PFSK-1 (cell line): ENCODE data around the gene NEK10.

Source experiments
- POLR2AphosphoS5 ChIP-seq: IDR thresholded peaks from 2 replicates; pipeline ENCODE4 v1.6.1; 2012; ENCODE audit warnings: low read depth, mild to moderate bottlenecking, control low read depth, low read length, moderate library complexity
- SIN3A ChIP-seq: IDR thresholded peaks from 2 replicates; pipeline ENCODE4 v1.6.1; 2012; ENCODE audit warnings: mild to moderate bottlenecking, low read length, moderate library complexity, borderline replicate concordance; ENCODE audit not compliant: insufficient read depth
- TAF1 ChIP-seq: IDR thresholded peaks from 2 replicates; pipeline ENCODE4 v1.6.1; 2012; ENCODE audit warnings: low read length, control low read depth, borderline replicate concordance; ENCODE audit not compliant: insufficient read depth

DNA sequence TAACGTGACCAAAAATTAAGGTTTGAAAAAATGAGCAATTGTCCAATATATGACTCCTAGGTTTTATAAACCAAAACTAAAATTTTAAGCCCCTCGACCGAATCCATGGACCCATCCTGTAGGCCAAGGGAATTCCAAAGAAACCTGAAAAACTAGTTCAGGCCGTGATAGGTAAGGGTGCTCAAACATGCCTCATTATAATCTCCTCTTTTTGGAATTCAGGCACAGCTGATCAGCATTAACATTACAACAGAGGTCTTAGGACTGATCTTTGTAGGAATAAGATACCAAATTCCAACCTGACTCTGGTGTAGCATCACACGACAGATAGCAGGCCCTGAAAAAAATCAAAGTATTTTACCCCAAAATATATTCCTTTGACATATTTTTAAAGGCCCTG lies 155.7 kb downstream of the NEK10 start:
- no peak for TF ChIP-seq POLR2AphosphoS5
- TF ChIP-seq TAF1: no peak
- no peak for TF ChIP-seq SIN3A
